HFF-Myc (cell line): Measurements from ENCODE around the gene RP2.

Experiments
- DNase-seq: peaks from one replicate; pipeline ENCODE4 v3.0.0-alpha.2; 2011; ENCODE audit warnings: low read depth; ENCODE audit errors: extremely low read depth
- H3K4me3 ChIP-seq: replicated peaks from 2 replicates; pipeline ENCODE4 v1.5.1; 2011; ENCODE audit warnings: low read depth, mild to moderate bottlenecking, control low read depth, low read length
- TF ChIP-seq, protein P1 (sequence below): IDR thresholded peaks from 2 replicates; pipeline ENCODE4 v1.5.1; 2012; ENCODE audit warnings: mild to moderate bottlenecking, low read depth, low read length, control low read depth; ENCODE audit errors: missing control alignments

The RP2 gene

DNA sequence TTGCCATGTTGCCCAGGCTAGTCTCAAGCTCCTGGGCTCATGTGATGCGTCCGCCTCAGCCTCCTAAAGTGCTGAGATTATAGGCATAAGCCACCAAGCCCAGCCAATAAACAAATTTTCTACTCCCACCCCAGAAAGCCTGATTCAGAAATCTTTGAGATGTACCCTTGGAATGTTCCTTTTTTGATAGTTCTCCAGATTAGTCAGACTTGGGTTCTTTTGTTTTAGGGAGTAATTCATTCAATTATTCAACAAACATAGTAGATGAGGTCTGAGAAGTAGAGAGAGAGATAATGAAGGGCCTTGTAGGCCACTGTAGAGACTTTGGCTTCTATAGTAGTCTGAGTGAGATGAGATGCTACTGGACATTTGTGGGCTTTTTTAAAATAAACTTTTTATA, 27.8 kb downstream of the RP2 start:
- TF ChIP-seq, protein P1, sequence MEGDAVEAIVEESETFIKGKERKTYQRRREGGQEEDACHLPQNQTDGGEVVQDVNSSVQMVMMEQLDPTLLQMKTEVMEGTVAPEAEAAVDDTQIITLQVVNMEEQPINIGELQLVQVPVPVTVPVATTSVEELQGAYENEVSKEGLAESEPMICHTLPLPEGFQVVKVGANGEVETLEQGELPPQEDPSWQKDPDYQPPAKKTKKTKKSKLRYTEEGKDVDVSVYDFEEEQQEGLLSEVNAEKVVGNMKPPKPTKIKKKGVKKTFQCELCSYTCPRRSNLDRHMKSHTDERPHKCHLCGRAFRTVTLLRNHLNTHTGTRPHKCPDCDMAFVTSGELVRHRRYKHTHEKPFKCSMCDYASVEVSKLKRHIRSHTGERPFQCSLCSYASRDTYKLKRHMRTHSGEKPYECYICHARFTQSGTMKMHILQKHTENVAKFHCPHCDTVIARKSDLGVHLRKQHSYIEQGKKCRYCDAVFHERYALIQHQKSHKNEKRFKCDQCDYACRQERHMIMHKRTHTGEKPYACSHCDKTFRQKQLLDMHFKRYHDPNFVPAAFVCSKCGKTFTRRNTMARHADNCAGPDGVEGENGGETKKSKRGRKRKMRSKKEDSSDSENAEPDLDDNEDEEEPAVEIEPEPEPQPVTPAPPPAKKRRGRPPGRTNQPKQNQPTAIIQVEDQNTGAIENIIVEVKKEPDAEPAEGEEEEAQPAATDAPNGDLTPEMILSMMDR = no peak
- no peak overlapping the region for H3K4me3 ChIP-seq
- DNase-seq = no peak

DNA sequence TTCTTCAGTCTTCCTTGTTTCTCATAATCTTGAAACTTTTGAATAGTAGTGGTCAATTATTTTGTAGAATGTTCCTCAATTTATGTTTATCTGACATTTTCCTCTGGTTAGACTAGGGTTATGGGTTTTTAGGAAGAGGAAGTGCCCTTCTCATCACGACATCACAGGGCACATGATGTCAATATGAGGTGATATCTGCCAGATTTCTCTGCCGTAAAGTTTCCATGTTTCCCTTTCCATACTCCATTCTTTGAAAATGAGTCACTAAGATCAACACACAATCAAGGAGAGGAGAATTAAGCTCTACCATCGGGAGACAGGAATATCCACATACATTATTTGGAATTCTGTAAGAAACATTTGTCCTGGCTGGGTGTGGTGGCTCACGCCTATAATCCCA, 28.4 kb downstream of the RP2 start:
- peak; percentile 20 for DNase-seq
- H3K4me3 ChIP-seq = no peak overlapping the region
- TF ChIP-seq, protein P1 = no peak

DNA sequence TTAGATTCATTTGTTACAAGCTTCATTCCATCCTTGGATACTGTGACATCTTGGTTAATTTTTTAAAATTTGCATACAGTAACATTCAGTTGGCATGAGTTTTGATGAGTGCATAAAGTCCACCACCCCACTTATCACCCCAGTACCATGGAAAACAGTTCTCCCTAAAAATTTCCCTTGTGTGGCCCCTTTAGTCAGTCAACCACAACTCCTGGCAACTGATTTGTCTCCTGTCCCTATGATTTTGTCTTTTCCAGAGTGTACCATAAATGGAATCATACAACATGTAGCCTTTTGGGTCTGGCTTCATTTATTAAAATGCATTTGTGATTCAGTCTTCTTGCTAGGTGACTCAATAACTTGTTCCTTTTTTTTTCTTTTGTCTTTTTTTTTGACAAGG, 29.9 kb downstream of the RP2 start:
- no peak overlapping the region for H3K4me3 ChIP-seq
- TF ChIP-seq, protein P1 = no peak
- DNase-seq = no peak

DNA sequence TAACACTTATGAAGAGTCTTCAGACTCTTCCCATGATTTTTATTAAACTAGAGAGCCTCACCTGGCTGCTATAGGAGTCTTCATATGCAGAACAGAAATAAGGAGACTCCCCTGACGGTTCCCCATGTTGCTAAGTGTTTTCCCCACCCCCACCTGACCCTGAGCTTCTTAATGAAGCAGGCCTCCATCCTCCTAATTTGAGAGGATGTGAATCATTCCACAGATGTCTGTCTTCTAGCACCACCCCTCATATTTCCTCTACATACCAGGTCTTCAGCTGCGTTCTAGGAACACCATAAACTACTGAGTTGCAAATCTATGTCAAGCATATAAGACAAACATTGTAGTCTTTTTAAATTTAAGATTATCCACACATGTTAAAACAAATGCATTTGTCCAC, 36.9 kb downstream of the RP2 start:
- H3K4me3 ChIP-seq = no peak overlapping the region
- TF ChIP-seq, protein P1 = no peak
- no peak for DNase-seq

DNA sequence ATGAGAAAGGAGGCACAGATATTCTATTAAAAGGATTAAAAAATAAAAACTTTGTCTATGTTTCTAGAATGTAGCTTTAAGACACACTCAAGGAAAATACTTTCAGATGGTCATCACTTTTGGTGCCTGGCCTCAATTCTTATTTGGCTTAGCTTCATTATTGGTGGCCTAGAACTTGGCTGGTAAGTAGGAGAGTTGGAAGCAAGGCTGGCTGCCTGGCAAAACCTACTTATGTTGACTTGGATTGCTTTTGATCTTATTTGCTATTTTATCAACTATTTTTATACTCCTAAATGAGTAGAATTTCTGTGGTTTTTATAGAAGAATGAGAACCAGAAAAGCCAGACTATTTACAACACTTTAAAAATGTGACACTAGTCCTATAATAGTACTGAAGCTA, 40.1 kb downstream of the RP2 start:
- H3K4me3 ChIP-seq = no peak overlapping the region
- DNase-seq = no peak
- TF ChIP-seq, protein P1 = no peak

DNA sequence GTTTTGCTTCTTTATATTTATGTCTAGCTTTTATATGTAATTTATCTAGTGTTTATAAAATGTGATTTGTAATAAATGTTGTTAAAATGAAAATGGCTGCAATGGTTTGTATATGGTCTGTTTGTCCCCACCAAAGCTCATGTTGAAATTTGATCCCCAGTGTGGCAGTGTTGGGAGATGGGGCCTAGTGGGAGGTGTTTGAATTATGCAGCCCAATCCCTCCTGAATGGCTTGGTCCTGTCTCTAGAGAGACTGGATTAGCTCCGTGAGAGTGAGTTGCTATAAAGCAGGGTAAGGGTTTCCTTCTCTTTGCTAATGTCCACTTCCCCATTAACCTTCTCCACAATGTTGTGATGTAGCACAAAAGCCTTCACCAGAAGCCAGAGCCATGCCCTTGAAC, 45.4 kb downstream of the RP2 start:
- no peak overlapping the region for H3K4me3 ChIP-seq
- no peak for DNase-seq
- TF ChIP-seq, protein P1 = no peak

DNA sequence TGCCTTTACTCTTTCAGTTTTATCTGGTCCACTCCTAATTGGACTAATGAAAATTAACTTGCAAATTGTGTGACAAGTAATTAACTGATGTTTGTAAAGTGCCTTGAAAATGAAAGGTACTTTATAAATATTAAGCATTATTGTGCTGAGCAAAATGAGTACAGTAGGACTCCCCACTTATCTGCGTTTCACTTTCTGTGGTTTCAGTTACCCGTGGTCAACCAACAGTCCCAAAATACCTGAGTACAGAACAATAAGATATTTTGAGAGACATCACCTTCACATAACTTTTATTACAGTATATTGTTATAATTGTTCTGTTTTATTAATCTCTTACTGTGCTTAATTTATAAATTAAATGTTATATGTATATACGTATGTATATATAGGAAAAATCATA, 48.0 kb downstream of the RP2 start:
- DNase-seq = no peak
- no peak overlapping the region for H3K4me3 ChIP-seq
- TF ChIP-seq, protein P1 = no peak
